ENCODE measurements around the gene PCOLCE2. TPM values are rescaled to one million over a fixed set of nuclear protein-coding genes. Genes with fewer than 3 reads are reported as not detected.

The PCOLCE2 gene
- total and polyA plus RNA-seq, 4 donors: 73.0 to 181 (median 94.7) TPM

GRCh38 chr3:142817897-142818296, 71.0 kb downstream of the PCOLCE2 start:
- H3K4me3 ChIP-seq (ENCODE audit: low read length in 2 of 2): no peak overlapping the region
- DNase-seq: no peak
- intact Hi-C loops (cut with DNase I): no loop called here
- H3K9me3 ChIP-seq (ENCODE audit: control insufficient read depth, low read length): no peaks in the 10 kb centered on the region
- H3K27me3 ChIP-seq (ENCODE audit: control insufficient read depth in 1 of 2, insufficient read depth in 2 of 2, low read length in 1 of 2): no peaks in the 10 kb centered on the region
- H3K36me3 ChIP-seq (ENCODE audit: control insufficient read depth in 1 of 2, insufficient read depth in 2 of 2, low read length in 1 of 2): peaks cover 0 to 3% of the 10 kb centered on the region in 2 donors
- ATAC-seq (ENCODE audit: low FRiP score): no peak
- no peak overlapping the region for H3K27ac ChIP-seq (ENCODE audit: low read depth in 1 of 2, low read length in 2 of 2)
- 49 to 60% methylated on average over 7 of the region's 7 CpGs for WGBS, 2 donors
- no peaks in the 10 kb centered on the region for H3K4me1 ChIP-seq (ENCODE audit: control insufficient read depth in 1 of 2, insufficient read depth in 2 of 2, low read length in 2 of 2)

DNA sequence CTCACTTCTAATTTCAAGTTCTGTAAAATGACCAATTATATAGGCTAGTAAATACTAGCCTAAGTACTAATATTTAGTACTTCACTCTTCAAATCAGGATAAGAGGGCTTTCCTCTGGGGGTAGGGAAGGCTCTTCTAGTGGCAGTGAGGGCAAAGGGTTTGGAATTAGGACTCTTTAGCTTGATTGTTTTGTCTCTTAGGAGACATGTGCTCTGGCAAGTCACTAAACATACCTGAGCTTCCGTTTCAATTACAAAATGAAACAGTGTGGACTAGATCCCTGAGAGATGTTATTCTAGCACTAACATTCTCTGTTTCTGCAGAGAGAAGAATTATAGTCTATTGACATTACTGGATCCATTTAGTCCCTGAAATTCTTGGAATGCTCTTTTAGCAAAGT, 71.5 kb downstream of the PCOLCE2 start:
- Histone ChIP-seq H3K9me3 (ENCODE audit: control insufficient read depth, low read length) (no peaks in the 10 kb centered on the region), H3K4me3 (ENCODE audit: low read length in 2 of 2) (no peak overlapping the region), H3K27me3 (ENCODE audit: control insufficient read depth in 1 of 2, insufficient read depth in 2 of 2, low read length in 1 of 2) (no peaks in the 10 kb centered on the region), H3K36me3 (ENCODE audit: control insufficient read depth in 1 of 2, insufficient read depth in 2 of 2, low read length in 1 of 2) (peaks cover 0 to under 1% of the 10 kb centered on the region in 2 donors), H3K27ac (ENCODE audit: low read depth in 1 of 2, low read length in 2 of 2) (no peak overlapping the region), H3K4me1 (ENCODE audit: control insufficient read depth in 1 of 2, insufficient read depth in 2 of 2, low read length in 2 of 2) (no peaks in the 10 kb centered on the region)
- intact Hi-C loops (cut with DNase I): no loop called here
- ATAC-seq (ENCODE audit: low FRiP score) (no peak), DNase-seq (no peak)
- 35 to 50% methylated on average over 1 of the region's 1 CpG for WGBS, 2 donors

DNA sequence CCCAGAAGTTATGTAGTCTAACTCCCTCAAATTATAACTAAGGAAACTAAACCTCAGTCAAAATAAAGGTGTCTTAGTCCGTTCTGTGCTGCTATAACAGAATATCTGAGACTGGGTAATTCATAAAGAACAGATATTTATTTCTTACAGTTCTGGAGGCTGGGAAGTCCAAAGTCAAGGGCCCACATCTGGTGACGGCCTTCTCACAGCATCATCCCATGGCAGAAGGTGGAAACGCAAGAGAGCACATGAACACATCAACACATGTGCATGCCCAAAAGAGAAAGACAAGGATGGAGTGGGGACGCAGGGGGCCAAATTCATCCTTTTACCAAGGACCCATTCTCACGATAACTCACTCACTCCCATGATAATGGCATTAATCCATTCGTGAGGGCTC, 73.1 kb downstream of the PCOLCE2 start:
- Histone ChIP-seq H3K36me3 (ENCODE audit: control insufficient read depth in 1 of 2, insufficient read depth in 2 of 2, low read length in 1 of 2) (no peaks in the 10 kb centered on the region), H3K9me3 (ENCODE audit: control insufficient read depth, low read length) (no peaks in the 10 kb centered on the region), H3K27ac (ENCODE audit: low read depth in 1 of 2, low read length in 2 of 2) (no peak overlapping the region), H3K27me3 (ENCODE audit: control insufficient read depth in 1 of 2, insufficient read depth in 2 of 2, low read length in 1 of 2) (no peaks in the 10 kb centered on the region), H3K4me3 (ENCODE audit: low read length in 2 of 2) (no peak overlapping the region), H3K4me1 (ENCODE audit: control insufficient read depth in 1 of 2, insufficient read depth in 2 of 2, low read length in 2 of 2) (no peaks in the 10 kb centered on the region)
- WGBS, 2 donors: 94 to 98% methylated on average over 6 of the region's 6 CpGs
- ATAC-seq (ENCODE audit: low FRiP score) (no peak), DNase-seq (no peak)
- intact Hi-C loops (cut with DNase I): no loop called here

GRCh38 chr3:142809259-142809658, 79.6 kb downstream of the PCOLCE2 start:
- Histone ChIP-seq H3K4me1 (ENCODE audit: control insufficient read depth in 1 of 2, insufficient read depth in 2 of 2, low read length in 2 of 2) (no peaks in the 10 kb centered on the region), H3K36me3 (ENCODE audit: control insufficient read depth in 1 of 2, insufficient read depth in 2 of 2, low read length in 1 of 2) (no peaks in the 10 kb centered on the region), H3K9me3 (ENCODE audit: control insufficient read depth, low read length) (no peaks in the 10 kb centered on the region), H3K27ac (ENCODE audit: low read depth in 1 of 2, low read length in 2 of 2) (no peak overlapping the region), H3K27me3 (ENCODE audit: control insufficient read depth in 1 of 2, insufficient read depth in 2 of 2, low read length in 1 of 2) (no peaks in the 10 kb centered on the region), H3K4me3 (ENCODE audit: low read length in 2 of 2) (no peak overlapping the region)
- DNase-seq: no peak
- WGBS, 2 donors: 69 to 79% methylated on average over 3 of the region's 3 CpGs
- ATAC-seq (ENCODE audit: low FRiP score): no peak
- intact Hi-C loops (cut with DNase I): loop anchor here in 1 of 2 donors (10.0 kb wide), 1 partner anchor 224 kb away; no protein-coding TSS in a partner anchor

DNA sequence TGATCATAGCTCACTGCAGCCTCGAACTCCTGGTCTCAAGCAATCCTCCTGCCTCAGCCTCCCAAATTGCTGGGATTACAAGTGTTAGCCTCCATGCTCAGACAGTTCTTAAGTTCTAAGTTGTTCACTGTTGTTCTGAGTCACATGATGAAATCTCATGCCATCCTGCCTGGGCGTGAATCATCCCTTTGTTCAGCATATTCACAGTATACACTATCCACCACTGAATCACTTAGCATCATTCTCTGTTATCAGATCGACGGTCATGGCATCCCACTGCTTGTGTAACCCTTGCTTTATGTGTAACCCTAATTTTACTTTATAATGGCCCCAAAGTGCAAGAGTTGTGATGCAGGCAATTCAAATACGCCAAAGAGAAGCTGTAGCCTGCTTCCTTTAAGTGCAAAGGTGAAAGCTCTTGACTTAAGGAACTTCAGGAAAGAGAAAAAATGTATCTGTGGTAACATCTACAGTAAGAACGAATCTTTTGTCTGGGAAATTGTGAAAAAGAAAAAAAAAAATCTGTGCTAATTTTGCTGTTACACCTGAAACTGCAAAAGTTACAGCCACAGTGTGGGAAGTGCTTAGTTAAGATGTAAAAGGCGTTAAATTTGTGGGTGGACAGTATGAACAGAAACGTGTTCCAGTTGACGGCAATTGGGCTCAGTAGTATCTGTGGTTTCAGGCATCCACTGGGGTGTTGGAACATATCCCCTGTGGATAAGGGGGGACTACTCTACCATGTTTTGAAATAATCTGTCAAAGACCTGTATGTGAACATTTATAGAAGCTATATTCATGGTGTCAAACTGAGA, 80.6 kb downstream of the PCOLCE2 start:
- WGBS, 2 donors: 89 to 91% methylated on average over 9 of the region's 9 CpGs
- ATAC-seq (ENCODE audit: low FRiP score) (no peak), DNase-seq (no peak)
- no peaks in the 10 kb centered on the region for H3K9me3 ChIP-seq (ENCODE audit: control insufficient read depth, low read length)
- no peaks in the 10 kb centered on the region for H3K36me3 ChIP-seq (ENCODE audit: control insufficient read depth in 1 of 2, insufficient read depth in 2 of 2, low read length in 1 of 2)
- no peak overlapping the region for H3K27ac ChIP-seq (ENCODE audit: low read depth in 1 of 2, low read length in 2 of 2)
- intact Hi-C loops (cut with DNase I): loop anchor here in 1 of 2 donors (10.0 kb wide), 1 partner anchor 224 kb away; no protein-coding TSS in a partner anchor
- no peaks in the 10 kb centered on the region for H3K4me1 ChIP-seq (ENCODE audit: control insufficient read depth in 1 of 2, insufficient read depth in 2 of 2, low read length in 2 of 2)
- H3K4me3 ChIP-seq (ENCODE audit: low read length in 2 of 2): no peak overlapping the region
- no peaks in the 10 kb centered on the region for H3K27me3 ChIP-seq (ENCODE audit: control insufficient read depth in 1 of 2, insufficient read depth in 2 of 2, low read length in 1 of 2)

DNA sequence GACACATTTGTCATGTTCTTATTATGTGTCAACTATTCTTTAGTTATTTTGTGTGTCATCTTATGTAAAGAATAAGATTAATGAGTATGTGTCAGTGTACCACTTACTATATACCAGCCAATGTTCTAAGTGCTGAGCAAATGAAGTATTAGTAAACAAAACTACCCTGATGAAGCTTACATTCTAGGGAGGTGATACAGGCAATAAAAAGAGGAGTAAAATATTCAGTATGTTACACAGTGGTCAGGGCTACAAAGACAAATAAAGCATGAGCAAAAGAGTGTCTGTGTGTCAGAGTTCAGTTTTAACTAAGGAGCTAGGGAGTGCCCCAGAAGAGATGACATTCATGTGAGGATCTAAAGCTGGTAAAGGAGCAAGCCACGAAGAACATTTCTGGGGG, 86.0 kb downstream of the PCOLCE2 start:
- intact Hi-C loops (cut with DNase I): loop anchor here in 1 of 2 donors (10.0 kb wide), 1 partner anchor 218 kb away; no protein-coding TSS in a partner anchor
- H3K36me3 ChIP-seq (ENCODE audit: control insufficient read depth in 1 of 2, insufficient read depth in 2 of 2, low read length in 1 of 2): peaks cover 0 to 1% of the 10 kb centered on the region in 2 donors

DNA sequence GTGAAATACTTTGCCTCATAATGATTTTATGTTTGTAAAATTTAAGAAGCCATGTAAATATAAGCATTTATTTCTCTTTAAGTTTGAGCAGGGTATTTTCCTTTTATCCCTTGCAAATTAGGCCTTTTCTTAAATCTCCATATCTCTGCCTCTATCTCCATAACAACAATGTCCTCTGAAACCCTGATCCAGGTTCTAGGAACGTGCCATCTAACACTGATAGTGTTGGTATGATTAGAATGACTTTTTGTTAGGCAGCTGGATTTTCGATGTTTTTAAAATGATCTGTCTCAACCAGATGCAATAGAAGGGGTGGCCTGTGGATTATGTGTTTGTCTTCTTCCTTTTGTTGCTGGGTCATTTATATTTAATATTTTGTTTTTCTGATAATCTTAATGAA, 87.1 kb downstream of the PCOLCE2 start:
- H3K36me3 ChIP-seq (ENCODE audit: control insufficient read depth in 1 of 2, insufficient read depth in 2 of 2, low read length in 1 of 2): peaks cover 0 to 1% of the 10 kb centered on the region in 2 donors
- no peaks in the 10 kb centered on the region for H3K27me3 ChIP-seq (ENCODE audit: control insufficient read depth in 1 of 2, insufficient read depth in 2 of 2, low read length in 1 of 2)
- no peak overlapping the region for H3K27ac ChIP-seq (ENCODE audit: low read depth in 1 of 2, low read length in 2 of 2)
- no peaks in the 10 kb centered on the region for H3K4me1 ChIP-seq (ENCODE audit: control insufficient read depth in 1 of 2, insufficient read depth in 2 of 2, low read length in 2 of 2)
- intact Hi-C loops (cut with DNase I): loop anchor here in 1 of 2 donors (10.0 kb wide), 1 partner anchor 217 kb away; no protein-coding TSS in a partner anchor
- DNase-seq: no peak
- 58 to 68% methylated on average over 2 of the region's 2 CpGs for WGBS, 2 donors
- no peak overlapping the region for H3K4me3 ChIP-seq (ENCODE audit: low read length in 2 of 2)
- no peak for ATAC-seq (ENCODE audit: low FRiP score)
- H3K9me3 ChIP-seq (ENCODE audit: control insufficient read depth, low read length): no peaks in the 10 kb centered on the region

More for the DNA sequence above, 86.0 kb downstream of the PCOLCE2 start:
- ATAC-seq (ENCODE audit: low FRiP score) (no peak), DNase-seq (no peak)
- H3K27me3 ChIP-seq (ENCODE audit: control insufficient read depth in 1 of 2, insufficient read depth in 2 of 2, low read length in 1 of 2): no peaks in the 10 kb centered on the region
- H3K4me3 ChIP-seq (ENCODE audit: low read length in 2 of 2): no peak overlapping the region
- H3K9me3 ChIP-seq (ENCODE audit: control insufficient read depth, low read length): no peaks in the 10 kb centered on the region
- WGBS, 2 donors: 69 to 78% methylated on average over 1 of the region's 1 CpG
- no peak overlapping the region for H3K27ac ChIP-seq (ENCODE audit: low read depth in 1 of 2, low read length in 2 of 2)
- no peaks in the 10 kb centered on the region for H3K4me1 ChIP-seq (ENCODE audit: control insufficient read depth in 1 of 2, insufficient read depth in 2 of 2, low read length in 2 of 2)

DNA sequence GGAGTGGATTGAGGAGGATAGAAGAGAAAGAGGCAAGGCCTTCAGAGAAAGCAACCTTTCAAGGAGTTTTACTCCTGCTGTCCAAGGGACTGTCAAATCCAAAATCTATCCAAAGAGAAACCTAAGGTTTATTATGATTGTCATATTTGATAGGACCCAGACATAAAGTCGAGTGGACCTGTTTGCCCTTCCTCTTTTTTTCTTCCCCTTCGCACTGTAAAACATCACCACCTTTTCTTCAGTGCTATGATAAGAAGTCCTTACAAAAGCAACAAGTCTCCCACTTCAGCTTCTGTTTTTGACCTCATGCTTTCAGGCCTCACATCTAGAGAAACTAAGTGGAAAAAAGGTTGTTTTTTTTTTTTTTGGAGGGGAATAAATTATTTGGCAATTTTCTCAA, 92.1 kb downstream of the PCOLCE2 start:
- 63 to 69% methylated on average over 2 of the region's 2 CpGs for WGBS, 2 donors
- ATAC-seq (ENCODE audit: low FRiP score) (no peak), DNase-seq (no peak)
- Histone ChIP-seq H3K4me3 (ENCODE audit: low read length in 2 of 2) (no peak overlapping the region), H3K9me3 (ENCODE audit: control insufficient read depth, low read length) (no peaks in the 10 kb centered on the region), H3K4me1 (ENCODE audit: control insufficient read depth in 1 of 2, insufficient read depth in 2 of 2, low read length in 2 of 2) (no peaks in the 10 kb centered on the region), H3K36me3 (ENCODE audit: control insufficient read depth in 1 of 2, insufficient read depth in 2 of 2, low read length in 1 of 2) (no peaks in the 10 kb centered on the region), H3K27me3 (ENCODE audit: control insufficient read depth in 1 of 2, insufficient read depth in 2 of 2, low read length in 1 of 2) (no peaks in the 10 kb centered on the region), H3K27ac (ENCODE audit: low read depth in 1 of 2, low read length in 2 of 2) (no peak overlapping the region)
- intact Hi-C loops (cut with DNase I): no loop called here

- ATAC-seq (ENCODE audit: low FRiP score) (no peak), DNase-seq (no peak)
- intact Hi-C loops (cut with DNase I): no loop called here
- Histone ChIP-seq H3K4me3 (ENCODE audit: low read length in 2 of 2) (no peak overlapping the region), H3K27me3 (ENCODE audit: control insufficient read depth in 1 of 2, insufficient read depth in 2 of 2, low read length in 1 of 2) (no peaks in the 10 kb centered on the region), H3K4me1 (ENCODE audit: control insufficient read depth in 1 of 2, insufficient read depth in 2 of 2, low read length in 2 of 2) (no peaks in the 10 kb centered on the region), H3K9me3 (ENCODE audit: control insufficient read depth, low read length) (no peaks in the 10 kb centered on the region), H3K27ac (ENCODE audit: low read depth in 1 of 2, low read length in 2 of 2) (no peak overlapping the region), H3K36me3 (ENCODE audit: control insufficient read depth in 1 of 2, insufficient read depth in 2 of 2, low read length in 1 of 2) (no peaks in the 10 kb centered on the region)
- WGBS, 2 donors: 83 to 93% methylated on average over 1 of the region's 1 CpG
These were observed 93.6 kb downstream of the PCOLCE2 start for GRCh38 chr3:142795332-142795731.

Data from aorta (tissue), 5 donors.